HG03469 (cell line): Measurements from ENCODE around the gene RPS17.

Experiments
- ATAC-seq: cut with Tn5 transposase; IDR thresholded peaks from one replicate; pipeline ENCODE4 v1.9.1; 2021; ENCODE audit warnings: mild to moderate bottlenecking, moderate library complexity, moderate number of reproducible peaks; ENCODE audit not compliant: unreplicated experiment

The RPS17 gene

DNA sequence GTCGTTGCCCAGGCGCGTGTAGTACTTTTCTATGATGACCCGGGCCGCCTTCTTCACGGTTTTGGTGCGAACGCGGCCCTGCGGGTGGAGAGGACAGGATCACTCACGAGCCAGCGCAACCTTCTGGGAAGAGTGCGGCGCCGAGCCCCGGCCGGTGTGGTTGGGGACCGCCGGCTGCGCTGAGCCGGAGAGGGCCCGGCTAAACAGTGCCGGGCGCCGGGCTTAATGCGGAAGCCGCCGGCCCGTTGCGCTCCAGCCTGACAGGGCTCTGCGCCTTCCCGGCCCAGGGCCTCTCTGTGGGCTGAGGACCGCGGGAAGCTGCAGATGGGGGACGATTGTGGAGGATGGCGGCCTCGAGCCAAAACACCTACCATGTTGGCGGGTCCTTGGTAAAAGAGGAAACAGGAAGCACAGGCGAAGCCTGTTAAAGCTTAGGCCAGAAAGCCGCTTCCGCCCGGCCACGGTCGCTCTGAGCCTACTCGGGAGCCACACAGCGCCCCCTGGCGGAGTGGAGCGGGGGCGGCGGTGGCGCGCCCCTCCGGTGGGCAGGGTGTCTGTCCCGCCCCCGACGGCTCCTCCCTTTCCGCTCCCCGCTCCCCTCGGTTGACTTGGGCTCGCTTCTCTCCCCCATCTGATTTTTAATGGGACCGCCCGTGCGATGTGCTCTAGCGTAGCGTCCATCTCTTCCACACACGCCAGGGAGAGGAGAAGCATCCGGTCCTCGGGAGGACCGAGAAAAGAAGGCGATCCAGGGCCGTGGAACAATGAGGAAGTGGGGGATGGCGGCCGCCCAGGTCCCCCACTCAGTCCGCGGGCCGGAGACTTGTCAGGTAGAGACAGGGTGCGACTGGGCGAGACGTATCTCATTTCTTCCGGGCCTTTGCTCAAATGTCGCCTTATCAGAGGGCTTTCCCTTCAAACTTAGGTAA, at the start of gene RPS17:
RPS17 (minus strand) TSS at position 403 of the 929 bp plus-strand sequence; CDS start at position 374, 29 bp downstream.
- peak; percentile 85 for ATAC-seq

GRCh38 chr15:82587805-82588204, 47.5 kb upstream of the RPS17 start:
- no peak for ATAC-seq

GRCh38 chr15:82585072-82585471, 44.8 kb upstream of the RPS17 start:
- no peak for ATAC-seq

GRCh38 chr15:82580713-82581112, 40.5 kb upstream of the RPS17 start:
- no peak for ATAC-seq

DNA sequence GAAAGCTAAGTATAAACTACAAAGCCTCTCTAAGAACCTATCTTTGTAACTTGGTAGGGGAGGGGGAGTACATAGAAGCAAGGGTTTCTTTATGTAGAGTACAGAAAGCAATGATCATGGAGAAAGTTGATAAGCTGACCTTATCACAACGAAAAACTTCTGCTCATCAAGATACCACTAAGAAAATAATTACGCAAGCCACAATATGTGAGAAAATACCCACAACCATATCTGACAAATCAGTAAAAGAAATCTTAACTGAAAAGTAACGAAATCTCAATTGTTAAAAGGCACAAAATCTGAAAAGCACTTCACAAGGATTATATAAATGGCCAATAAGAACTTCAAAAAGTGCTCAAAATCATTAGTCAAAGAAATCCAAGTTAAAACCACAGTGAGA, 35.1 kb upstream of the RPS17 start:
- ATAC-seq = no peak

DNA sequence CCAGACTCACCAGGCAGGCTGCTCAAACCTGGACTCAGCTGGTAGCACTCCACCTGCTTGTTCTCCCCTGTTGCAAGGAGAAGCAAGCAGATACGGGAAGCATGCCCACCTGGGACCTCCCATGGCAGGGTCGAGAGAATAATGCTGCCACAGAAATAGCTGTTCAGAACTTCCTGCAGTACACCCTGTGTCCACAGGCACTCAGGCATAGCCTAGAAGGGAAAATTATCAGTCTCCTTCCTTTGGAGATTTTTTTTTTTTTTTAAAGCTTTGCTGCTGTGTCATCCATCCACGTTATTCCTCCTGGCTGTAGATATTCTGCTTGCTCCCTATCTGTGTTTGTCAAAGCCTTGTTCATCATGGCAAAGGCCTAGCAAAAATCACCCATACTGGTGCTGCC, 32.7 kb upstream of the RPS17 start:
- ATAC-seq = no peak

- no peak for ATAC-seq
Measured at GRCh38 chr15:82572311-82572710, 32.1 kb upstream of the RPS17 start.

DNA sequence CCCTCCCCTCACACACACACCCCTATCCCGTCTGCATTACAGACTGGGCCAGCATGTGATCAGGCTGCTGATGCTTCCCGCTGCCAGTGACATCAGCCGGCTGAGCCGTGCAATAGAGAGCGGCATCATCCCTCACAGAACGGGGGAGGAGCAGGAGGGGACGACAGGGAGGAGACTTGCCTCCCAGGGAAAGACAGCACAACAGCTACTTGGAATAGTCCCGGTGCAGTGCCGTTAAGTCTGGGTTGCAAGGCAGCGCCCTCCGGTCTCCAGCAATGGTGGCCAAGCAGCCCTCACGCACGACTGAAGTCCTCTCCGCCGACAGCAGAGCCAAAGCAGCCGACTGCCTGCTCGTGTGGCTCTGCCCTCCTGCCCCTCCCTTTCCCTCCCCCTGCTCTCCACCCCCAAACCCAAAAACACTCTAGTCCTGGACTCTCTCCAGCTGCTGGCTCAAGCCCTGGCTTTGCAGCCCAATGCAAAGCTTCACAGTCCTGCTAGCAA, 31.5 kb upstream of the RPS17 start:
- ATAC-seq = no peak

DNA sequence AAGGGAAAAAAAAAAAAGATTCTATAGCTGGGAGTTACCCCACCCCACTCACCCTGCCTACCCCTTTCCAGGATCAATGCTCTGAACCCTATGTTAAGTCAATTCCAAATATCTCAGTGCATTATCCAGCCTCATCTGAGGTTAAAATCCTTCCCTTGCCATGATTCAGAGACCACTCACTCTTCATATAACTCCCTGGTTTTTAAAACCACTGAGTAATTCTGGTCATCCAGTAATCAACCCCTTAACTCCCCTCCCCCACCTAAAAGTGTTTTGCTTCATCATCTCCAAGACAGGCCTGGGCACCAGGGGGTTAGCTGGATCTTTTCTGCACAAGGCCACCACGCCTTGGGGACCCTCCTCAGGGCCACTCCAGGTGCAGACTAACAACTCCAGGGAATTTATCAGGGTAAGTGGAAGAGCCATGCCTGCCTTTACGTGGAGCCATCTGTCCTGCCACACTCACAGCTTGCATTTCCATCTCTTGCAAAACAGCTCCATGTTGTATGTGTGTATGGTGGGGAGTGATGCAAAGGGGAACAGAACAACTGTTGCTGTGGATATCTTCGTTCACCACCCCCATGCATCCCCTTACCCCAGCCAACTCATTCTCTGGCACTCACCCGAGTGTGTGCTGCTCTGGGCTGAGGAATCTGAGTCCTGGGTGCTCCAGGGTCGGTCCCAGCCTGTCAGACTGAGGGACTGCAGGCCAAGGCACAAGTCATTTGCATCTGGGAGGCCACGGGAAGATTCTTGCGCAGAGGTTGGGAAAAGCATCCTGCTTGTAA, 30.7 kb upstream of the RPS17 start:
- no peak for ATAC-seq

GRCh38 chr15:82569834-82570233, 29.6 kb upstream of the RPS17 start:
- no peak for ATAC-seq

GRCh38 chr15:82568986-82569385, 28.7 kb upstream of the RPS17 start:
- ATAC-seq = no peak

GRCh38 chr15:82567661-82568060, 27.4 kb upstream of the RPS17 start:
- no peak for ATAC-seq

GRCh38 chr15:82566690-82567089, 26.4 kb upstream of the RPS17 start:
- no peak for ATAC-seq

GRCh38 chr15:82558502-82558901, 18.2 kb upstream of the RPS17 start:
- ATAC-seq = no peak

DNA sequence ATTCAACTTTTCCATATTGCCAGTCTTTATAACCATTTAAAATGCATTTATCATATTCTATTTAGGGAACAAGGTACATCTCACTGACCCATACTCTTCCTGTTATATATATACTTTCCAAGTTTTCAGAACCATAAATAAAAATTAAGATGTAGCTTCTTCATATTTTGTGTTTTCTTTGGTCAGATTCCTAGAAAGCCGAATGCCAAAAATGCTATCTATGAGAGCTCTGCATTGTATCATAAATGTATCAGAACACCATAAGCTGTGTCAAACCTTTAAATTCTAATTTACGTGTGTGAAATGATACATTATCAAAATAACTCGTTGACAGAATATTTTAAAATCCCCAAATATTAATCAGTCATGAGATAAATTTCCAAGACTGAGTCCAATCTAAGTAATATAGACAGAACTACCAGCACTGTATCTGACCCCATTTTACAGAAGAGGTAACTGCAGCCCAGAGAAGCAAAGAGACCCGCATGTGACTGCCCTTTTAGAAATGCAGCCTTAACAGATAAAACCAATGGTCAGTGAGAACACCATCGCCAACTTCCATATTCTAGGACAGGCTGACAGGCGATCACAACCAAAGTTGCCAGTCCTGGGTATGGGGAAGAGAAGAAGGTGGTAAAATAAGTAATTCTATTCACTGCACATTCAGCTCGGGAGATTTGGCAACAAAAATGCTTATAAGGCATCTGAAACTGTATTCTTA, 16.2 kb upstream of the RPS17 start:
- no peak for ATAC-seq

- ATAC-seq = no peak
Measured at GRCh38 chr15:82554849-82555248, 14.6 kb upstream of the RPS17 start.

DNA sequence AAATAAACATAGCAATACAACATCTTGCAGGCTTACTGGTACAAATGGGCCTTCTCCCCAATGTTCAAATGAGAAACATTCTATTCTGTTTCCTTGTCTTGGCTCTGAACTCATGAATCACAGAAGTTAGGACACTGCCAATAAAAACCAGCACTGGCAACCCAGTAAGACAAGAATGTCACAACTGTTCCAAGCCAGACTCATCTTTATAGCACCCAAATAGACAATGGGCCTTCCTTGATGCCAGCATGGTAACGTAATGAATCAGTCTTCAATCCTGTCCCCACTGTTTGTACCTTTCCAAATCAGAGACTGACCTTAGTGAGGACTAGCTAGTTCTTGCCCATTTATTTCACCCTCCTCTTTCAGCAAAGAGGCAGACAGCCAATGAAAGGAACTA, 14.1 kb upstream of the RPS17 start:
- no peak for ATAC-seq

DNA sequence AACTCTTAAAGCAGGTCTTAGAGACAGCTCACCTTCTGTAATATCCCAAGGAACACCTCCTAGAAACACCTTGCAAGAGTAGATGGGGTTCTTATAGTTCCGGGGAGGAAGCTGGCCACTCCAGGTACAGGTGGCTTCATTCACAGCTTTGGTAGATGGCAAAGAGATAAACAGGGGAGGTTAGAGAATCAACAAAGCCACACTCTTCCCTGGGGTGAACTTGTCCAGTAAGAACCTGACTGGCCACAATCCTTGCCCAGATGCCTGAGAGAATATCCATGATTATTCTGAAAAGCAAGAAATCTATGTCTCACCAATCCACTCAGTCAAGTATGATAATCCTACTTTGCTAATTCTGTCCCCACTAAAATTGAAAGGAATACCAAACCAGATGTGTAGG, 13.6 kb upstream of the RPS17 start:
- no peak for ATAC-seq

- no peak for ATAC-seq
Measured at GRCh38 chr15:82552861-82553260, 12.6 kb upstream of the RPS17 start.

DNA sequence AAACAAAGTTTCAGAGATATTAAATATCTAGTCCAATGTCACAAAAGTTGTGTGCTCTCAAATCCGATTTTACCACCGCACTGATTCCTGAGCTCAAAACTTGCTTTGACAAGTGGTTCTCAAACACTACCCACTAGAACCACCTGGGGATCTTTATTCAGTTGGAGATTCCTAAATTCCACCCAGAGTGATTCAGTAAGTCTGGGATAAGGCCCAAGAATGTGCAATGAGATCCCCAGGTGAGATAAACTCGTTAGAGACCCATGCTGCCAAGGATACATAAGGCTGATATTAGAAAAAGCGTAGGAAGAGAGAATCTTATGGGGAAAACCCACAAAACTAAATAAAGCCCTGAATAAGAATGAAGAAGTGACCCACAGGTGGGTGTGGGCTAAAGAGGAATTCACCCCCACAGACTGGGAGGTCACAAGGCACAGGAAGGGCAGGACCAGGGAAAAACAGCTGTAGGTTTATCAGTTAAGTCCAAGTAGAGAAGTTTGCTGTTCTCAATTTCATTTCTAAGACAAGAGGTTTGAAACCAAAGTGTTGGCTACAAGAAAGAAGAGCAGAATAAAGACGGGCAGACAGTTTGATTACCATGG, 11.5 kb upstream of the RPS17 start:
- no peak for ATAC-seq

GRCh38 chr15:82549199-82549665, 9.0 kb upstream of the RPS17 start:
- no peak for ATAC-seq
